ENCODE measurements around the gene CDK17. TPM values are rescaled to one million over a fixed set of nuclear protein-coding genes. Genes with fewer than 3 reads are reported as not detected.
A peak's percentile ranks its signal among the peaks of the same experiment; 100 is the strongest.
"Not testable (repeated sequence)": the region's sequence is repeated elsewhere in the genome, so short reads cannot be mapped to it uniquely, and the experiment has no call there.

The CDK17 gene
- total and polyA plus RNA-seq, 2 of the 8 experiments (the other 6 are each of a cell fraction or from before 2014, with no cell fraction given) = 5.8 to 20.0 TPM

DNA sequence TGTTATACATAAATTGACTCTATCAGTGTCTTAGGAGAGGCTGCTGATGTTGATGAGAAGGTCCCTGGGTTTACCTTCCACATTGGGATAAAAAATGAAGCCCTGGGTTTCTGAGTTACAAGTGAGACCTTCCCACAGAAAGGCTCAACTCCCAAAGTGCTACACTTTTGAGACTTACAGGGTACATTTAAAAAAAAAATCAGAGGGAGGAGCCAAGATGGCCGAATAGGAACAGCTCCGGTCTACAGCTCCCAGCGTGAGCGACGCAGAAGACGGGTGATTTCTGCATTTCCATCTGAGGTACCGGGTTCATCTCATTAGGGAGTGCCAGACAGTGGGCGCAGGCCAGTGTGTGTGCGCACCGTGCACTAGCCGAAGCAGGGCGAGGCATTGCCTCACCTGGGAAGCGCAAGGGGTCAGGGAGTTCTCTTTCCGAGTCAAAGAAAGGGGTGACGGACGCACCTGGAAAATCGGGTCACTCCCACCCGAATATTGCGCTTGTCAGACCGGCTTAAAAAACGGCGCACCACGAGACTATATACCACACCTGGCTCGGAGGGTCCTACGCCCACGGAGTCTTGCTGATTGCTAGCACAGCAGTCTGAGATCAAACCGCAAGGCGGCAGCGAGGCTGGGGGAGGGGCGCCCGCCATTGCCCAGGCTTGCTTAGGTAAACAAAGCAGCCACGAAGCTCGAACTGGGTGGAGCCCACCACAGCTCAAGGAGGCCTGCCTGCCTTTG, 84.3 kb downstream of the CDK17 start:
- not testable (repeated sequence) for H3K14ac ChIP-seq (ENCODE audit: insufficient read length); H3K4ac ChIP-seq (replicated peaks; ENCODE audit: insufficient read length, low read depth, low read length); H2AK5ac ChIP-seq (ENCODE audit: low read depth, low read length); H2BK5ac ChIP-seq (ENCODE audit: low read depth, low read length); H3K56ac ChIP-seq (replicated peaks; ENCODE audit: insufficient read length, low read depth, low read length); H3K4me1 ChIP-seq (replicated peaks in 1 of 4; ENCODE audit: control insufficient read depth in 3 of 4, insufficient read depth in 4 of 4, low read length in 3 of 4); H2BK15ac ChIP-seq (ENCODE audit: low read length); H3K79me1 ChIP-seq (ENCODE audit: low read depth, low read length); H3K23ac ChIP-seq (ENCODE audit: insufficient read length); H2BK12ac ChIP-seq (ENCODE audit: low read depth, low read length); FAIRE-seq; H4K8ac ChIP-seq (ENCODE audit: extremely low read depth, insufficient read depth, low read length); H3K79me2 ChIP-seq (ENCODE audit: control insufficient read depth in 1 of 2, insufficient read depth in 2 of 2, low read length in 2 of 2); H2BK120ac ChIP-seq (replicated peaks; ENCODE audit: low read depth, low read length); H3K23me2 ChIP-seq (ENCODE audit: low read depth, low read length); H4K91ac ChIP-seq (replicated peaks; ENCODE audit: insufficient read length, low read length); H2BK20ac ChIP-seq (ENCODE audit: low read length); H3K9me3 ChIP-seq (ENCODE audit: insufficient read depth in 2 of 2, low read depth in 1 of 2, low read length in 1 of 2); H3K18ac ChIP-seq (ENCODE audit: extremely low read depth, low read length); H4K20me1 ChIP-seq (replicated peaks in 1 of 2; ENCODE audit: control insufficient read depth in 1 of 2, insufficient read depth in 2 of 2, low read length in 2 of 2); H3K27ac ChIP-seq (ENCODE audit: low read depth, low read length); H3K36me3 ChIP-seq (ENCODE audit: control insufficient read depth in 2 of 4, insufficient read depth in 4 of 4, low read length in 3 of 4); H3K27me3 ChIP-seq (replicated peaks in 1 of 4; ENCODE audit: control insufficient read depth in 3 of 4, extremely low read depth in 1 of 4, insufficient read depth in 3 of 4, low read length in 3 of 4)
- POLR2A ChIA-PET (ENCODE audit: partially characterized antibody) = interaction anchor here (0.6 to 1.3 kb wide), 5 partner anchors 10 to 294 kb away, joined by 3 to 8 read pairs (median 3); no protein-coding TSS in a partner anchor
- H4K5ac ChIP-seq (ENCODE audit: insufficient read length, low read depth, low read length) = peak overlapping the region; percentile 72
- peak overlapping the region; percentile 25 to 47 (median 32); a peak in 7 of 8 replicates for H3K4me3 ChIP-seq (ENCODE audit: extremely low read depth in 1 of 4, insufficient read depth in 2 of 4, low read depth in 3 of 4, low read length in 4 of 4)
- 0 out of 2 replicates have a peak overlapping the region, but pooled peaks have one; percentile 34 for H2AFZ ChIP-seq (ENCODE audit: low read length)
- peak overlapping the region in 3 of 4 experiments; percentile 51 to 68 (median 53); a peak in 5 of 7 replicates for H3K9ac ChIP-seq (replicated peaks in 1 of 4; ENCODE audit: extremely low read depth in 1 of 4, low read depth in 3 of 4, low read length in 3 of 4)
- CTCF ChIA-PET (ENCODE audit: partially characterized antibody) = interaction anchor here (1.0 to 1.1 kb wide), 2 partner anchors 10 to 13 kb away, joined by 3 read pairs; no protein-coding TSS in a partner anchor
- DNase-seq (ENCODE audit: low read depth in 1 of 2, low spot score in 2 of 2) = peak in 1 of 2 experiments; percentile 63
- 26% methylated on average over 18 of the region's 33 CpGs; no CpG with 5 or more reads in 1 of the 2 experiments for whole genome bisulfite sequencing, 2 experiments (ENCODE audit: extremely low coverage in 1 of 2, insufficient coverage in 1 of 2, insufficient read length in 1 of 2, insufficient replicate concordance in 2 of 2, low coverage in 1 of 2, low lambda C conversion rate in 2 of 2, missing lambda C conversion rate in 1 of 2)
- TF ChIP-seq YY1 (IDR thresholded peaks at IDR 0.05; ENCODE audit: low read depth, low read length) = peak; percentile 46
- peak overlapping the region; percentile 52 to 64; a peak in 3 of 4 replicates for H3K4me2 ChIP-seq (ENCODE audit: insufficient read depth in 1 of 2, low read depth in 2 of 2, low read length in 2 of 2)
